Measurements from ENCODE around the gene NT5DC3. TPM values are rescaled to one million over a fixed set of nuclear protein-coding genes. Genes with fewer than 3 reads are reported as not detected.

Gene NT5DC3
- total RNA-seq, 1 experiment from 2014 or later: 6.3 TPM

- DNase-seq: no peak
- no peaks in the 10 kb centered on the region for H3K27me3 ChIP-seq (ENCODE audit: control insufficient read depth, insufficient read depth, low read length)
- H3K36me3 ChIP-seq (replicated peaks; ENCODE audit: control insufficient read depth, insufficient read depth, low read length): no peaks in the 10 kb centered on the region
- H3K4me3 ChIP-seq (ENCODE audit: insufficient read depth, low read depth, low read length): no peak overlapping the region
Observed at GRCh38 chr12:103868215-103868614, 27.2 kb upstream of the NT5DC3 start.

GRCh38 chr12:103865151-103865730 is 24.2 kb upstream of the NT5DC3 start:
- no peak for DNase-seq
- no peaks in the 10 kb centered on the region for H3K27me3 ChIP-seq (ENCODE audit: control insufficient read depth, insufficient read depth, low read length)

GRCh38 chr12:103864710-103865109 is 23.7 kb upstream of the NT5DC3 start:
- Histone ChIP-seq H3K27me3 (ENCODE audit: control insufficient read depth, insufficient read depth, low read length) (no peaks in the 10 kb centered on the region), H3K4me3 (ENCODE audit: insufficient read depth, low read depth, low read length) (no peak overlapping the region), H3K36me3 (replicated peaks; ENCODE audit: control insufficient read depth, insufficient read depth, low read length) (no peaks in the 10 kb centered on the region)
- no peak for DNase-seq

More at GRCh38 chr12:103865151-103865730, 24.2 kb upstream of the NT5DC3 start:
- Histone ChIP-seq H3K4me3 (ENCODE audit: insufficient read depth, low read depth, low read length) (no peak overlapping the region), H3K36me3 (replicated peaks; ENCODE audit: control insufficient read depth, insufficient read depth, low read length) (no peaks in the 10 kb centered on the region)

- DNase-seq: no peak
- Histone ChIP-seq H3K36me3 (replicated peaks; ENCODE audit: control insufficient read depth, insufficient read depth, low read length) (no peaks in the 10 kb centered on the region), H3K4me3 (ENCODE audit: insufficient read depth, low read depth, low read length) (no peak overlapping the region), H3K27me3 (ENCODE audit: control insufficient read depth, insufficient read depth, low read length) (no peaks in the 10 kb centered on the region)
Observed at GRCh38 chr12:103858953-103859601, 18.0 kb upstream of the NT5DC3 start.

GRCh38 chr12:103858335-103858734 is 17.3 kb upstream of the NT5DC3 start:
- Histone ChIP-seq H3K27me3 (ENCODE audit: control insufficient read depth, insufficient read depth, low read length) (no peaks in the 10 kb centered on the region), H3K36me3 (replicated peaks; ENCODE audit: control insufficient read depth, insufficient read depth, low read length) (no peaks in the 10 kb centered on the region), H3K4me3 (ENCODE audit: insufficient read depth, low read depth, low read length) (no peak overlapping the region)
- DNase-seq: no peak

- H3K4me3 ChIP-seq (ENCODE audit: insufficient read depth, low read depth, low read length): no peak overlapping the region
- no peak for DNase-seq
- no peaks in the 10 kb centered on the region for H3K36me3 ChIP-seq (replicated peaks; ENCODE audit: control insufficient read depth, insufficient read depth, low read length)
- H3K27me3 ChIP-seq (ENCODE audit: control insufficient read depth, insufficient read depth, low read length): no peaks in the 10 kb centered on the region
Observed at GRCh38 chr12:103857164-103857563, 16.1 kb upstream of the NT5DC3 start.

GRCh38 chr12:103855896-103856657 is 15.0 kb upstream of the NT5DC3 start:
- no peak overlapping the region for H3K4me3 ChIP-seq (ENCODE audit: insufficient read depth, low read depth, low read length)
- DNase-seq: no peak
- H3K27me3 ChIP-seq (ENCODE audit: control insufficient read depth, insufficient read depth, low read length): no peaks in the 10 kb centered on the region
- H3K36me3 ChIP-seq (replicated peaks; ENCODE audit: control insufficient read depth, insufficient read depth, low read length): no peaks in the 10 kb centered on the region

GRCh38 chr12:103855036-103855712 is 14.1 kb upstream of the NT5DC3 start:
- H3K4me3 ChIP-seq (ENCODE audit: insufficient read depth, low read depth, low read length): no peak overlapping the region
- no peaks in the 10 kb centered on the region for H3K36me3 ChIP-seq (replicated peaks; ENCODE audit: control insufficient read depth, insufficient read depth, low read length)
- no peak for DNase-seq
- no peaks in the 10 kb centered on the region for H3K27me3 ChIP-seq (ENCODE audit: control insufficient read depth, insufficient read depth, low read length)

GRCh38 chr12:103854372-103854973 is 13.4 kb upstream of the NT5DC3 start:
- H3K27me3 ChIP-seq (ENCODE audit: control insufficient read depth, insufficient read depth, low read length): no peaks in the 10 kb centered on the region
- H3K36me3 ChIP-seq (replicated peaks; ENCODE audit: control insufficient read depth, insufficient read depth, low read length): no peaks in the 10 kb centered on the region
- H3K4me3 ChIP-seq (ENCODE audit: insufficient read depth, low read depth, low read length): no peak overlapping the region
- DNase-seq: no peak

GRCh38 chr12:103852498-103852997 is 11.5 kb upstream of the NT5DC3 start:
- no peak for DNase-seq

GRCh38 chr12:103851127-103851526 is 10.1 kb upstream of the NT5DC3 start:
- H3K36me3 ChIP-seq (replicated peaks; ENCODE audit: control insufficient read depth, insufficient read depth, low read length): no peaks in the 10 kb centered on the region
- no peak for DNase-seq
- H3K4me3 ChIP-seq (ENCODE audit: insufficient read depth, low read depth, low read length): no peak overlapping the region
- no peaks in the 10 kb centered on the region for H3K27me3 ChIP-seq (ENCODE audit: control insufficient read depth, insufficient read depth, low read length)

More at GRCh38 chr12:103852498-103852997, 11.5 kb upstream of the NT5DC3 start:
- Histone ChIP-seq H3K36me3 (replicated peaks; ENCODE audit: control insufficient read depth, insufficient read depth, low read length) (no peaks in the 10 kb centered on the region), H3K4me3 (ENCODE audit: insufficient read depth, low read depth, low read length) (no peak overlapping the region), H3K27me3 (ENCODE audit: control insufficient read depth, insufficient read depth, low read length) (no peaks in the 10 kb centered on the region)

- no peak for DNase-seq
- Histone ChIP-seq H3K27me3 (ENCODE audit: control insufficient read depth, insufficient read depth, low read length) (no peaks in the 10 kb centered on the region), H3K36me3 (replicated peaks; ENCODE audit: control insufficient read depth, insufficient read depth, low read length) (no peaks in the 10 kb centered on the region)
Observed at GRCh38 chr12:103850429-103850828, 9.4 kb upstream of the NT5DC3 start.

GRCh38 chr12:103848917-103849491 is 8.0 kb upstream of the NT5DC3 start:
- DNase-seq: no peak
- no peaks in the 10 kb centered on the region for H3K27me3 ChIP-seq (ENCODE audit: control insufficient read depth, insufficient read depth, low read length)
- no peak overlapping the region for H3K4me3 ChIP-seq (ENCODE audit: insufficient read depth, low read depth, low read length)
- no peaks in the 10 kb centered on the region for H3K36me3 ChIP-seq (replicated peaks; ENCODE audit: control insufficient read depth, insufficient read depth, low read length)

More at GRCh38 chr12:103850429-103850828, 9.4 kb upstream of the NT5DC3 start:
- H3K4me3 ChIP-seq (ENCODE audit: insufficient read depth, low read depth, low read length): no peak overlapping the region

- Histone ChIP-seq H3K27me3 (ENCODE audit: control insufficient read depth, insufficient read depth, low read length) (no peaks in the 10 kb centered on the region), H3K36me3 (replicated peaks; ENCODE audit: control insufficient read depth, insufficient read depth, low read length) (no peaks in the 10 kb centered on the region), H3K4me3 (ENCODE audit: insufficient read depth, low read depth, low read length) (no peak overlapping the region)
- DNase-seq: no peak
Observed at GRCh38 chr12:103848143-103848542, 7.1 kb upstream of the NT5DC3 start.

All from H7 (cell line).